Measurements from ENCODE around the gene KLHL18. TPM values are rescaled to one million over a fixed set of nuclear protein-coding genes. Genes with fewer than 3 reads are reported as not detected.

KLHL18 gene
- polyA plus RNA-seq, 1 donor from 2014 or later: 37.0 TPM

DNA sequence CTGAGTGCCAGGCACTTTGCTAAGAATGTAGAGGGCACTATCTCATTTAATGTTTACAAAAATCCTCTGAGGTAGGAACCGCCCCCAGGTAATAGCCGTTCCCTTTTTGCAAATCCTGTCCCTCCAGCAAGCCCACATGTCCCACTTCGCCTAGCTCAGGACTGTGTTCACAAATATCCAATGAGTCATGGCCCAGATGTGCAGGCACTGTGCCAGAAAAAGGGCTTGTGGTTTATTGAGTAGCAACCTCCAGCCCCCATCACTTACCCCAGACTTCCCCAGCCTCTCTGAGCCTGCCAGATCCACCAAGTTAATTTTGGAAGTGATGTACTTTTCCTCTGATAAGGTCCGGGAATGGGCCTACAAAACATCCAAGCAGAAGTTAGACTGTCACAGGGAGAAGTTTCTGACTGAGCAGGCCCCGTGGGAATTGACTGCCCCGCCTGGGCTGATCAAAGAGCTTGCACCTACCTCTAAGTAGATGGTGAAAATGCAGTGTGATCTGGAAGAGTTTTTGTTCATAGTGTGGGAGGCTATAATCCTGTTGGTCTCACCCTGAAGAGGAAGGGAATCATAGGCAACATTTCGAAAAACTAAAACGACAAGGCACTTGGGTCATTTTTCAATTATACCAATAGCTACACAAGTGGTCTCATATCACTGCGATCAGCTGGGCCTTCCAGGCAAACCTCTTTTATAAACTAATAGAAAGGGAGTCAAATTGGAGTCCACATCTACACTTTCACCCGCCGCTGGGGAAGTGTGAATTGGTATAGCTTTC is 15.8 kb upstream of the KLHL18 start:
- Histone ChIP-seq H3K4me2 (ENCODE audit: low read length) (no peak overlapping the region), H3F3A (ENCODE audit: insufficient read depth, low read length, poor library complexity, severe bottlenecking) (no peaks in the 10 kb centered on the region)
- TF ChIP-seq CTCF (IDR thresholded peaks at IDR 0.05; ENCODE audit: poor library complexity, severe bottlenecking) (no peak), SMC3 (conservative IDR thresholded peaks at IDR 0.05; ENCODE audit: poor library complexity) (no peak), REST (IDR thresholded peaks at IDR 0.05; ENCODE audit: borderline replicate concordance) (no peak), RAD21 (conservative IDR thresholded peaks at IDR 0.05) (no peak), EP300 (conservative IDR thresholded peaks at IDR 0.05; ENCODE audit: poor library complexity, severe bottlenecking) (no peak), MXI1 (conservative IDR thresholded peaks at IDR 0.05; ENCODE audit: poor library complexity, severe bottlenecking) (no peak), TAF1 (IDR thresholded peaks at IDR 0.05; ENCODE audit: low read depth) (no peak), POLR2AphosphoS5 (IDR thresholded peaks at IDR 0.05) (no peak), EZH2 (IDR thresholded peaks at IDR 0.05; ENCODE audit: borderline replicate concordance, insufficient read depth, low read length, poor library complexity, severe bottlenecking) (no peak)

DNA sequence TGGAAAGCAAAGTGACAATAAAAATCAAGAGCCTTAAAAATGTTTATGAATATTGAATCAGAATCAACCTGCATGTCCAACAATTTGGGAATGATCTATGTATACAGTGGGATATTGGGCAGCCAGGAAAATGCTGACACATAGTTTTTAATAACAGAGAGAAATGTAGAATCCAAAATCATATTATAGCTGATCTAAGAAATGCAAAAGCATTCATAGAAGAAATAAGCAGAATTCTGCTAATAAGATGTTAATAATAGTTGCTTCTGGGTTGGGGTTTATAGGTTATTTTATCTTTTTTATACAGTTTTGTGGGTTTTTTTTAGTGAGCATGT is 15.3 kb upstream of the KLHL18 start:
- Histone ChIP-seq H3F3A (ENCODE audit: insufficient read depth, low read length, poor library complexity, severe bottlenecking) (no peaks in the 10 kb centered on the region), H3K27me3 (ENCODE audit: insufficient read depth, low read depth, low read length) (no peaks in the 10 kb centered on the region), H3K9me3 (ENCODE audit: low read length) (no peaks in the 10 kb centered on the region), H3K4me2 (ENCODE audit: low read length) (no peak overlapping the region), H3K4me3 (ENCODE audit: low read length) (no peak overlapping the region), H3K79me2 (replicated peaks; ENCODE audit: insufficient read depth, low read length) (no peaks in the 10 kb centered on the region), H4K20me1 (ENCODE audit: insufficient read depth) (no peaks in the 10 kb centered on the region), H3K9ac (ENCODE audit: low read length) (no peak overlapping the region), H2AFZ (ENCODE audit: low read depth, low read length) (no peak overlapping the region), H3K27ac (ENCODE audit: low read length) (no peak overlapping the region), H3K9me2 (ENCODE audit: insufficient read depth, low read length) (no peaks in the 10 kb centered on the region), H3K36me3 (ENCODE audit: insufficient read depth, low read length) (no peaks in the 10 kb centered on the region)
- TF ChIP-seq EZH2 (IDR thresholded peaks at IDR 0.05; ENCODE audit: borderline replicate concordance, insufficient read depth, low read length, poor library complexity, severe bottlenecking) (no peak), RAD21 (conservative IDR thresholded peaks at IDR 0.05) (no peak), TAF1 (IDR thresholded peaks at IDR 0.05; ENCODE audit: low read depth) (no peak), POLR2AphosphoS5 (IDR thresholded peaks at IDR 0.05) (no peak), EP300 (conservative IDR thresholded peaks at IDR 0.05; ENCODE audit: poor library complexity, severe bottlenecking) (no peak), REST (IDR thresholded peaks at IDR 0.05; ENCODE audit: borderline replicate concordance) (no peak), CTCF (IDR thresholded peaks at IDR 0.05; ENCODE audit: poor library complexity, severe bottlenecking) (no peak), SMC3 (conservative IDR thresholded peaks at IDR 0.05; ENCODE audit: poor library complexity) (no peak), MXI1 (conservative IDR thresholded peaks at IDR 0.05; ENCODE audit: poor library complexity, severe bottlenecking) (no peak)

More for the DNA sequence above, 15.8 kb upstream of the KLHL18 start:
- Histone ChIP-seq H3K27ac (ENCODE audit: low read length) (no peak overlapping the region), H3K9me2 (ENCODE audit: insufficient read depth, low read length) (no peaks in the 10 kb centered on the region), H3K27me3 (ENCODE audit: insufficient read depth, low read depth, low read length) (no peaks in the 10 kb centered on the region), H3K79me2 (replicated peaks; ENCODE audit: insufficient read depth, low read length) (no peaks in the 10 kb centered on the region), H2AFZ (ENCODE audit: low read depth, low read length) (no peak overlapping the region), H3K4me3 (ENCODE audit: low read length) (no peak overlapping the region), H3K9ac (ENCODE audit: low read length) (no peak overlapping the region), H4K20me1 (ENCODE audit: insufficient read depth) (no peaks in the 10 kb centered on the region), H3K9me3 (ENCODE audit: low read length) (no peaks in the 10 kb centered on the region), H3K36me3 (ENCODE audit: insufficient read depth, low read length) (no peaks in the 10 kb centered on the region)
